ENCODE data around the gene VIPR2.
"Not testable (repeated sequence)": the region's sequence is repeated elsewhere in the genome, so short reads cannot be mapped to it uniquely, and the experiment has no call there.

The VIPR2 gene

DNA sequence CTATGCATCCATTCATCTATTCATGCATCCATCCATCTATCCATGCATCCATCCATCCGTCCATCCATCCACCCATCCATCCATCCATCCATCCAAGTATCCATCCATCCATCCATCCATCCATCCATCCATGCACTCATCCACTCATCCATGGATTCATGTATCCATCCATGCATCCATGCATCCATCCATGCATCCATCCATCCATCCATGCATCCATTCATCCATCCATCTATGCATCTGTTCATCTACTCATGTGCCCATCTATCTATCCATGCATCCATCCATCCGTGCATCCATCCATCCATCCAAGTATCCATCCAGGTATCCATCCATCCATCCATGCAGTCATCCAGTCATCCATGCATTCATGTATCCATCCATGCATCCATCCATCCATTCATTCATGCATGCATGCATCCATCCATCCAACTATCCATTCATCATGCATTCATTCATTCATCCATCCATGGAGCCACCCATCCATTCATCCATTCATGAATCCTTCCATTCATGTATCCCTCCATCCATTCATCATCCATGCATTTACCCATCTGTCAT is 156.3 kb downstream of the VIPR2 start:
- no peak for DNase-seq (ENCODE audit: low spot score)

DNA sequence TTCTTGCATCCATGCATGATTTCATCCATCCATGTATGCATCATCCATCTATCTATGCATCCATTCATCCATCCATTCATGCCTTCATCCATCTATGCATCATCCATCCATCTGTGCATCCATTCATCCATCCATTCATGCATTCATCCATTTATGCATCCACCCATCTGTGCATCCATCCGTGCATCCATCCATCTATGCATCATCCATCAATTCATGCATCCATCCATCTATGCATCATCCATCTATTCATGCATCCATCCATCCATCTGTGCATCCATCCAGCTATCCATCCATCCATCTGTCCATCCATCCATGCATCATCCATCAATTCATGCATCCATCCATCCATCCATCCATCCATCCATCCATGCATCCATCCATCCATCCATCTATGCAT is 157.0 kb downstream of the VIPR2 start:
- DNase-seq (ENCODE audit: low spot score): no peak

DNA sequence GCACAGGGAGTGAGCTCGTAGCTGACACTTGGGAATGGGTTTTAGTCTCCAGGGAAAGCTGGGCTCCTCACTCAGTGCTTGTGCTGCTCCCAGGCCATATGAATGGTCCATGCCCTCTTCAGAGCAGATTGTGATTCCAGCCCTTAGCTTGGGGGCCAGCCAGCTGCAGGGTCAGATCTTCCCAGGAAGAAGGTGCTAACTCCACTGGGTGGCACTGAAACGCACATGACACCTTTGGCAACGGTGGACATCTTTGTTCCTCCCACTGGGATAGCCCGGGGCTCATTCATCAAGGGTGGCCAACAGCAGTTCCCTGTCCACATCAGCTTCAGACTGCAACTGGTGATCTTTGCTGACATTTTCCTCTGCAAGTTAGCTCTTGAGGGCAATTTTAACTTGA is 159.1 kb downstream of the VIPR2 start:
- DNase-seq (ENCODE audit: low spot score): no peak

DNA sequence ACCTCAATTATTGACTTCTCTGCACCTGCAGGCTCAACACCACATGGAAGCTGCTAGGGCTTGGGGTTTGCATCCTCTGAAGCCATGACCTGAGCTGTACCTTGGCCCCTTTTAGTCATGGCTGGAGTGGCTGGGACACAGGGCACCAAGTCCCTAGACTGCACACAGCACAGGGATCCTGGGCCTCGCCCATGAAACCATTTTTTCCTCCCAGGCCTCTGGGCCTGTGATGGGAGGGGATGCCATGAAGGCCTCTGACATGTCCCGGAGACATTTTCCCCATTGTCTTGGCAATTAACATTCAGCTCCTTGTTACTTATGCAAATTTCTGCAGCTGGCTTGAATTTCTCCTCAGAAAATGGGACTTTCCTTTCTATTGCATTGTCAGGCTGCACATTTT is 160.7 kb downstream of the VIPR2 start:
- DNase-seq (ENCODE audit: low spot score): not testable (repeated sequence)

DNA sequence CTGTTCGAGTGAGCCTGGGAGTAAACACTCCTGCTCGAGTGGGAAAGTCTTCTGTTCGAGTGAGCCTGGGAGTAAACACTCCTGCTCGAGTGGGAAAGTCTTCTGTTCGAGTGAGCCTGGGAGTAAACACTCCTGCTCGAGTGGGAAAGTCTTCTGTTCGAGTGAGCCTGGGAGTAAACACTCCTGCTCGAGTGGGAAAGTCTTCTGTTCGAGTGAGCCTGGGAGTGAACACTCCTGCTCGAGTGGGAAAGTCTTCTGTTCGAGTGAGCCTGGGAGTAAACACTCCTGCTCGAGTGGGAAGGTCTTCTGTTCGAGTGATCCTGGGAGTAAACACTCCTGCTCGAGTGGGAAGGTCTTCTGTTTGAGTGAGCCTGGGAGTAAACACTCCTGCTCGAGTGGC is 162.6 kb downstream of the VIPR2 start:
- DNase-seq (ENCODE audit: low spot score): not testable (repeated sequence)

DNA sequence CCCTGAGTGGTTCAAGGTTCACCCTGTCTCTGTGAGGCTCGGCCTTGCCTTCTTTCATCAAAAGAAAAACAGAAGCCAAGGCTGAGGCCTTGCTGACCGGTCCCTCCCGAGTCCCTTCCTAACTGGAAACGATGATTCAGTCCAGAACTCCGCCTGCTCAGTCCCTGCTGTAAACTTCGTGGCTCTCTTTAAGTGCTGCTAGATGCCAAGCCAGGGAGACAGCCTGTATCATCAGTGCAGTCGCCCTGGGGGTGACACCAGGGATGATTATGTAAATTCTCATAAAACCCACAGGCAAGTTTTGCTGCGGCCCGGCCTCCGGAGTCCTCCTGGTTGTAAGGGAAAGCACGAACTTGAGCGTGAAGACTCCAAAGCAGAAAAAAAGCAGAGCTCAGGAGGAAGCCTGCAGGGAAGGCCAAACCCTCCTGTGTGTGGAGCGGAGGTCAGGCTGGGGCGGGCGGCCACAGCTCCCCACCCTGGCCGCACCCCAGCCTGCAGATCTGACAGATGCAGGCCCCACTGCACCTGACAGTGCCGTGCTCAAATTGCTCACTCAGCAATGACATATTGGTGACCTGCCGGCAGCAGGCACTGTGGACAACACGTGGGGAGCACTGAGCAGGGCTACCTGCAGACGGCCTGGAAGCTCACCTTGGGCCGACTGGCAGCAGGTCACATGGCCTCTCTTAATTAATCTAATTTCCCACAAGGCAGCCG is 164.9 kb downstream of the VIPR2 start:
- no peak for DNase-seq (ENCODE audit: low spot score)

DNA sequence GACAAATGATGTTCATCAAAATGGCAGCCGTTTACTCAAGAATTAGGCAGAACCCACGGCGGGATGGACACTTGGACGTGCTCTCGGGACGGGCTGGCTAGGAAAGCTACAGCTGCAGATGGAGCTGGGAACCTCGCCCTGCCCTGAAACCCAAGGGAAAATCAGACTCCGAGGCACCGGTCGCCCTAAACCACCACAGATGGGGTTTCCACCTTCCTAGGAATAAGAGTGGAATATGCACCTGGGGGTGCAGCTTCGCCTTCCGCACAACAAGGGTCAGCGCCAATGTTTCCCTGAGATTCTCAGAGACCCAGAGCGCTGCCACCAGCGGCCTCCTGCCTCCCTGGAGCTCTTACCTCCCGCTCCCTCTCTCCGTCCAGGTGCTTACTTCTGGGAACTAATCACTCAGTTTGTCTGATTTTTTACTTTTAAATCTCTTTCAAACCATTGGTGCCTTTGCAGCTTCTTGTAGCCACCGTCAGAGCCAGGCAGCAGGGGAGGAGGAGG is 165.6 kb downstream of the VIPR2 start:
- no peak for DNase-seq (ENCODE audit: low spot score)
